IMR-90 (cell line): ENCODE results near the gene TRAPPC4.

Source experiments
- BHLHE40 ChIP-seq: fragments of 150-350 bp; IDR thresholded peaks from 2 replicates; pipeline ENCODE4 v1.6.1; 2016; ENCODE audit warnings: mild to moderate bottlenecking, low read depth, low read length
- CHD1 ChIP-seq: IDR thresholded peaks from 2 replicates; pipeline ENCODE4 v1.6.1; 2012; ENCODE audit warnings: low read depth, low read length, improper control_type of control experiment
- MAZ ChIP-seq: IDR thresholded peaks from 2 replicates; pipeline ENCODE4 v1.6.1; 2012; ENCODE audit warnings: low read depth, mild to moderate bottlenecking, low read length, improper control_type of control experiment, moderate library complexity, borderline replicate concordance
- NFE2L2 ChIP-seq: fragments of 150-350 bp; IDR thresholded peaks from 2 replicates; pipeline ENCODE4 v1.6.1; 2016; ENCODE audit warnings: low read depth, mild to moderate bottlenecking, low read length
- POLR2A ChIP-seq: IDR thresholded peaks from 2 replicates; pipeline ENCODE4 v1.6.1; 2012; ENCODE audit warnings: mild to moderate bottlenecking, low read depth, low read length
- RAD21 ChIP-seq: IDR thresholded peaks from 2 replicates; pipeline ENCODE4 v1.6.1; 2012; ENCODE audit warnings: low read length, improper control_type of control experiment
- RFX5 ChIP-seq: IDR thresholded peaks from 2 replicates; pipeline ENCODE4 v1.8.0; 2012; ENCODE audit warnings: low read depth, mild to moderate bottlenecking, low read length, moderate library complexity
- SMC3 ChIP-seq: fragments of 150-350 bp; IDR thresholded peaks from 2 replicates; pipeline ENCODE4 v1.6.1; 2016; ENCODE audit warnings: low read depth, mild to moderate bottlenecking, antibody characterized with exemption, low read length, moderate library complexity
- TF ChIP-seq, protein P1 (sequence below): conservative IDR thresholded peaks from 2 replicates; pipeline ENCODE4 v1.5.1; 2012; ENCODE audit warnings: mild to moderate bottlenecking, low read depth, low read length, improper control_type of control experiment
- TF ChIP-seq, protein P2 (sequence below): fragments of 150-350 bp; IDR thresholded peaks from 2 replicates; pipeline ENCODE4 v1.6.1; 2017; ENCODE audit warnings: mild to moderate bottlenecking, antibody characterized with exemption, low read length, low read depth

- TF ChIP-seq MAZ (no peak), SMC3 (no peak), CHD1 (no peak), BHLHE40 (no peak), NFE2L2 (no peak), RAD21 (no peak), POLR2A (no peak), RFX5 (no peak)
- TF ChIP-seq, protein P1, sequence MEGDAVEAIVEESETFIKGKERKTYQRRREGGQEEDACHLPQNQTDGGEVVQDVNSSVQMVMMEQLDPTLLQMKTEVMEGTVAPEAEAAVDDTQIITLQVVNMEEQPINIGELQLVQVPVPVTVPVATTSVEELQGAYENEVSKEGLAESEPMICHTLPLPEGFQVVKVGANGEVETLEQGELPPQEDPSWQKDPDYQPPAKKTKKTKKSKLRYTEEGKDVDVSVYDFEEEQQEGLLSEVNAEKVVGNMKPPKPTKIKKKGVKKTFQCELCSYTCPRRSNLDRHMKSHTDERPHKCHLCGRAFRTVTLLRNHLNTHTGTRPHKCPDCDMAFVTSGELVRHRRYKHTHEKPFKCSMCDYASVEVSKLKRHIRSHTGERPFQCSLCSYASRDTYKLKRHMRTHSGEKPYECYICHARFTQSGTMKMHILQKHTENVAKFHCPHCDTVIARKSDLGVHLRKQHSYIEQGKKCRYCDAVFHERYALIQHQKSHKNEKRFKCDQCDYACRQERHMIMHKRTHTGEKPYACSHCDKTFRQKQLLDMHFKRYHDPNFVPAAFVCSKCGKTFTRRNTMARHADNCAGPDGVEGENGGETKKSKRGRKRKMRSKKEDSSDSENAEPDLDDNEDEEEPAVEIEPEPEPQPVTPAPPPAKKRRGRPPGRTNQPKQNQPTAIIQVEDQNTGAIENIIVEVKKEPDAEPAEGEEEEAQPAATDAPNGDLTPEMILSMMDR = no peak
- TF ChIP-seq, protein P2, sequence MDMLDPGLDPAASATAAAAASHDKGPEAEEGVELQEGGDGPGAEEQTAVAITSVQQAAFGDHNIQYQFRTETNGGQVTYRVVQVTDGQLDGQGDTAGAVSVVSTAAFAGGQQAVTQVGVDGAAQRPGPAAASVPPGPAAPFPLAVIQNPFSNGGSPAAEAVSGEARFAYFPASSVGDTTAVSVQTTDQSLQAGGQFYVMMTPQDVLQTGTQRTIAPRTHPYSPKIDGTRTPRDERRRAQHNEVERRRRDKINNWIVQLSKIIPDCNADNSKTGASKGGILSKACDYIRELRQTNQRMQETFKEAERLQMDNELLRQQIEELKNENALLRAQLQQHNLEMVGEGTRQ = no peak
Observed at GRCh38 chr11:118988280-118988679, 30.3 kb upstream of the TRAPPC4 start.
